CD4-positive, alpha-beta T cell (primary cell): ENCODE results near the gene CLSTN3. TPM values are rescaled to one million over a fixed set of nuclear protein-coding genes. Genes with fewer than 3 reads are reported as not detected.

Experiments
- ATAC-seq: fragments of 200-7000 bp; cut with Tn5 transposase; one replicate; pipeline ENCODE4 v1.10.0; 2022; ENCODE audit warnings: mild to moderate bottlenecking; ENCODE audit not compliant: poor library complexity
- CTCF ChIA-PET: fragments of 350-600 bp; sonication (Branson Sonifier 250); formaldehyde crosslinking; loops from one replicate; lab custom pipeline; 2021; ENCODE audit warnings: antibody characterized with exemption, inconsistent platforms; lab: Charles Lee
- POLR2A ChIA-PET: fragments of 350-600 bp; sonication (Branson Sonifier 250); formaldehyde crosslinking; loops from one replicate; lab custom pipeline; 2021; ENCODE audit warnings: antibody characterized with exemption, inconsistent platforms; lab: Charles Lee
- DNase-seq, 14 experiments: peaks; one replicate each; pipeline ENCODE4 v3.0.0-alpha.2; 2013 to 2020; ENCODE audit warnings: mixed read lengths in 2 of 14
- H3K27ac ChIP-seq, 2 donors: one replicate each; pipeline versions ENCODE4 v1.5.1 to v1.7.0; 2013; ENCODE audit warnings: low read length in 2 of 2, low read depth in 1 of 2, mild to moderate bottlenecking in 1 of 2
- H3K27me3 ChIP-seq, 2 experiments: 1 replicate in 1 of 2; 2 replicates in 1 of 2; pipeline versions ENCODE4 v1.6.1 to v1.7.0; 2013; ENCODE audit warnings: low read length in 2 of 2, control low read depth in 1 of 2, mild to moderate bottlenecking in 1 of 2, moderate library complexity in 1 of 2; ENCODE audit not compliant: insufficient read depth in 2 of 2, control insufficient read depth in 1 of 2
- H3K36me3 ChIP-seq: one replicate; pipeline ENCODE4 v1.6.1; 2013; ENCODE audit warnings: low read length, control low read depth; ENCODE audit not compliant: insufficient read depth
- H3K4me1 ChIP-seq: one replicate; pipeline ENCODE4 v1.6.1; 2013; ENCODE audit warnings: low read length, control low read depth; ENCODE audit not compliant: insufficient read depth
- H3K4me3 ChIP-seq: one replicate; pipeline ENCODE4 v1.5.1; 2013; ENCODE audit warnings: mild to moderate bottlenecking, low read length, moderate library complexity
- H3K9me3 ChIP-seq, 2 experiments: 1 replicate in 1 of 2; 2 replicates in 1 of 2; pipeline versions ENCODE4 v1.6.1 to v1.7.0; 2013; ENCODE audit warnings: low read length in 2 of 2, mild to moderate bottlenecking in 2 of 2, control low read depth in 1 of 2, moderate library complexity in 1 of 2; ENCODE audit not compliant: control insufficient read depth in 1 of 2, insufficient read depth in 1 of 2
- H3K27ac Mint-ChIP-seq: one replicate; pipeline ENCODE4 v1.8.0; 2020; ENCODE audit warnings: mixed read lengths
- H3K27me3 Mint-ChIP-seq: one replicate; pipeline ENCODE4 v1.8.0; 2021; ENCODE audit warnings: mixed read lengths
- H3K36me3 Mint-ChIP-seq: one replicate; pipeline ENCODE4 v1.8.0; 2021; ENCODE audit warnings: low read depth, mixed read lengths
- H3K4me1 Mint-ChIP-seq: one replicate; pipeline ENCODE4 v1.8.0; 2021; ENCODE audit warnings: low read depth, mixed read lengths
- H3K4me3 Mint-ChIP-seq: one replicate; pipeline ENCODE4 v1.8.0; 2020; ENCODE audit warnings: mild to moderate bottlenecking, mixed read lengths
- H3K9me3 Mint-ChIP-seq: one replicate; pipeline ENCODE4 v1.8.0; 2020; ENCODE audit warnings: mixed read lengths
- CTCF ChIP-seq: fragments of 200-600 bp; IDR thresholded peaks from one replicate; pipeline ENCODE4 v1.8.0; 2022; ENCODE audit warnings: antibody characterized with exemption, mild to moderate bottlenecking
- intact Hi-C, 2 experiments: fragments of 100-400 bp; cut with DNase I in 1 of 2; cut with micrococcal nuclease in 1 of 2; formaldehyde crosslinking; loops; one replicate each; pipeline versions ENCODE4 v1.15.1 to v1.9.0; 2023 to 2025; cut with DNase I, micrococcal nuclease
- total RNA-seq, 174 experiments: library from RNA in 2 of 174; stranded (reverse) in 2 of 174; gene quantifications; one replicate each; pipeline ENCODE4 v1.2.3 and lab custom pipeline; 2021 to 2026

Gene CLSTN3
- total RNA-seq, 2 experiments from 2014 or later, result 29.1 to 33.9 TPM

- Histone ChIP-seq H3K36me3 (peaks cover 48% of the 10 kb centered on the region), H3K4me3 (no peak overlapping the region), H3K27ac (no peak overlapping the region), H3K9me3 (no peaks in the 10 kb centered on the region), H3K27me3 (no peaks in the 10 kb centered on the region), H3K4me1 (peaks cover 10% of the 10 kb centered on the region)
- Mint-ChIP-seq H3K4me3 (no peak overlapping the region), H3K27ac (no peak overlapping the region), H3K4me1 (peaks cover 27% of the 10 kb centered on the region), H3K9me3 (peaks cover 5% of the 10 kb centered on the region), H3K36me3 (peaks cover 50% of the 10 kb centered on the region), H3K27me3 (no peaks in the 10 kb centered on the region)
- no peak for ATAC-seq
- no peak for TF ChIP-seq CTCF
- POLR2A ChIA-PET, result no interaction called here
- intact Hi-C loops, result no loop called here
- DNase-seq, result no peak
- CTCF ChIA-PET, result interaction anchor here (2.0 kb wide), 1 partner anchor 229 kb away, joined by 6 read pairs; the partner anchor contains the start of gene SPSB2
Observed at GRCh38 chr12:7101047-7101693, 29.0 kb upstream of the CLSTN3 start.

GRCh38 chr12:7101694-7102131 is 28.5 kb upstream of the CLSTN3 start:
- Histone ChIP-seq H3K4me3 (no peak overlapping the region), H3K36me3 (peaks cover 49% of the 10 kb centered on the region), H3K27ac (no peak overlapping the region), H3K9me3 (no peaks in the 10 kb centered on the region), H3K27me3 (no peaks in the 10 kb centered on the region), H3K4me1 (peaks cover 10% of the 10 kb centered on the region)
- H3K4me3 Mint-ChIP-seq, result no peak overlapping the region
- H3K27ac Mint-ChIP-seq, result no peak overlapping the region
- CTCF ChIA-PET, result interaction anchor here (2.0 kb wide), 1 partner anchor 229 kb away, joined by 6 read pairs; the partner anchor contains the start of gene SPSB2
- H3K4me1 Mint-ChIP-seq, result peaks cover 33% of the 10 kb centered on the region
- H3K36me3 Mint-ChIP-seq, result peaks cover 56% of the 10 kb centered on the region
- peaks cover 9% of the 10 kb centered on the region for H3K9me3 Mint-ChIP-seq
- no peak for TF ChIP-seq CTCF
- intact Hi-C loops, result no loop called here
- ATAC-seq (no peak), DNase-seq (no peak)
- no peaks in the 10 kb centered on the region for H3K27me3 Mint-ChIP-seq
- POLR2A ChIA-PET, result no interaction called here

- intact Hi-C loops, result no loop called here
- no peak for TF ChIP-seq CTCF
Observed at GRCh38 chr12:7102582-7102981, 27.6 kb upstream of the CLSTN3 start.

More at GRCh38 chr12:7102582-7102981, 27.6 kb upstream of the CLSTN3 start:
- no peak overlapping the region for H3K27ac Mint-ChIP-seq
- H3K4me3 ChIP-seq, result no peak overlapping the region
- CTCF ChIA-PET, result interaction anchor here (2.0 kb wide), 1 partner anchor 230 kb away, joined by 6 read pairs; the partner anchor contains the start of gene SPSB2
- peaks cover 37% of the 10 kb centered on the region for H3K4me1 Mint-ChIP-seq
- no peak overlapping the region for H3K27ac ChIP-seq
- ATAC-seq (no peak), DNase-seq (no peak)
- peaks cover 59% of the 10 kb centered on the region for H3K36me3 Mint-ChIP-seq
- H3K36me3 ChIP-seq, result peaks cover 47% of the 10 kb centered on the region
- H3K9me3 Mint-ChIP-seq, result peaks cover 9% of the 10 kb centered on the region
- POLR2A ChIA-PET, result no interaction called here
- peaks cover 18% of the 10 kb centered on the region for H3K4me1 ChIP-seq
- H3K9me3 ChIP-seq, result no peaks in the 10 kb centered on the region
- no peaks in the 10 kb centered on the region for H3K27me3 Mint-ChIP-seq
- no peak overlapping the region for H3K4me3 Mint-ChIP-seq
- no peaks in the 10 kb centered on the region for H3K27me3 ChIP-seq
